Measurements from ENCODE around the gene H6PD.

The H6PD gene

DNA sequence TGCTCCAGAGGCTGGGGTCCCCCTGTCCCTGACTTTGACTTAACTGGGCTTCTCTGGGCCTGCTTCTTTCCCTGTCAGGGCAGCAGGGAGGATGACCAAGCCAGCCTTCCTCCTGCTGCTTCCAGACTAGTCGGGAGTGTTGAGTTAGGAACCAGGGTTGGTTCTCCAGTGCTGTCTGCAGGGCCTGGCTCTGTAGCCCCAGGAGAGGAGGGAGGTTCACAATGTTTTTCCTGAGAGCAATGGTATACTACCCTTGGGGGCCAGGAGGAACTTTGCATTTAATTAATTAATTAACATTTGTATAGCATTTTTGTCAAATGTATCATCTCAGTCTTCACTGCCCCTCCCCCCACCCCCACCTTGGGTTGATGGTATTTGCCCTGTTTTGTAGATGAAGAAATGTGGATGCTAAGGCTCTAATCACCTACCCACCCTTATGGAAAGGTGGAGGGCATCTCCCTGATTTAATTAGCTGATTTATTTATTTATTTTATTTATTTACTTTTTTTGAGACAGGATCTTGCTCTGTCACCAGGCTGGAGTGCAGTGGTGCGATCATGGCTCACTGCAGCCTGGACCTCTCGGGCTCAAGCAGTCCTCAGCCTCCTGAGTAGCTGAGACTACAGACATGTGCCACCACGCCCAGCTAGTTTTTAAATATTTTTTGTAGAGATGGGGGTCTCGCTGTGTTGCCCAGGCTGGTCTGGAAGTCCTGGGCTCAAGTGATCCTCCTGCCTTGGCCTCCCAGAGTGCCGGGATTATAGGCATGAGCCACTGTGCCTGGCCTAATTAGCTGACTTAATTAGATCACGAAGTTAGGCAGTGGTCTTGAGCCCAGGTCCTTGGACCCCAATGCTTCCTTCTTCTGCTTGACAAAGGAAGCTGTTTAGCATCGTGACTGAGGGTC is 6.6 kb downstream of the H6PD start:
- in situ Hi-C loops (cut with MboI; ENCODE audit: low sequenced_read_pairs) = no loop called here

DNA sequence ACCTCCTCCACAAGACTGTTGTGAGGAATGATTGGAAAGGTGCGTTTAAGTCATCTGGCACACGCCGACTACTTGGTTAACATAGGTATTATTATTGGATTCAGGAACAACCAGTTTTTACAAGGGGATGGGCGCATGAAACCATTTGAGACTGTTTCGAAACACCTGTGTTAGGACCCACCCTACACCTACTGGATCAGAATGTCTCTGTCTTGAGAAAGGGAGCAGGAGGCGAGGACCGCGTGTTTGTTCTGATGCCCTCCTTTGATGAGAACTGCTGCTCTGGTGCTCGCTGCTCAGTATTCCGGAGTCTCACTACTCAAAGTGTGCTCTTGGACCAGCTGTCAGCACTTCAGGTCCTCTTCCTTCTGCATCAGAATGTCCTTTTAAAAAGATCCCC is 7.3 kb downstream of the H6PD start:
- in situ Hi-C loops (cut with MboI; ENCODE audit: low sequenced_read_pairs) = no loop called here

DNA sequence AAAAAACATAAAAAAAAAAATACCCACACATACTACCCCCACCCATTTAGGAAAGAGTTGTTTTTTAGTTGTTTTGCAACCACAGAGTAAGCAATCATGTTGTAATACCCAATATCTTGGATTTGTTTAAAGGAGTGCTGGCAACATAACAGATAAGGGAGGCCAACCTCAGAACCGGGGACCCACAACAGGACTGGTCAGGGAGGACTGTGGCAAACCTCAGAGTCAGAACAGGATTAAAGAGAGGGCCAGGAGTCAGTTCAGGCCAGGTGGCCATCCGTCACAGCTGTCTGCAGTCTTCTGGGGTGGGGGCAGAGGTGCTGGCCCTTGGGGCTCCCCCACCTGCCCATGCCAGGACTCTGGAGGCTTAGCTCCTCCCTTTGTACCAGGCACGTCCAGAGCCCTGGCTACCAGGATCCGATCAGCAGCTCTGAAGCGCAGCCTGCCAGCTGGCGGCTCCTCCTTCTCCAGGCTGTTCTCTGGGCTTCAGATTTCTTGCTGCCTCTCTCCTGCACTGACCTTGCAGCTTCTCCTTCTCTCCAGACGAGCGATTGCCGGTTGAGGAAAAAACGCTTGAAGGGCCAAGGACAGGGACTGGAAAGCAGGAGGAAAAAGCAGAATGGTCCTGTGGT is 7.9 kb downstream of the H6PD start:
- in situ Hi-C loops (cut with MboI; ENCODE audit: low sequenced_read_pairs) = no loop called here

DNA sequence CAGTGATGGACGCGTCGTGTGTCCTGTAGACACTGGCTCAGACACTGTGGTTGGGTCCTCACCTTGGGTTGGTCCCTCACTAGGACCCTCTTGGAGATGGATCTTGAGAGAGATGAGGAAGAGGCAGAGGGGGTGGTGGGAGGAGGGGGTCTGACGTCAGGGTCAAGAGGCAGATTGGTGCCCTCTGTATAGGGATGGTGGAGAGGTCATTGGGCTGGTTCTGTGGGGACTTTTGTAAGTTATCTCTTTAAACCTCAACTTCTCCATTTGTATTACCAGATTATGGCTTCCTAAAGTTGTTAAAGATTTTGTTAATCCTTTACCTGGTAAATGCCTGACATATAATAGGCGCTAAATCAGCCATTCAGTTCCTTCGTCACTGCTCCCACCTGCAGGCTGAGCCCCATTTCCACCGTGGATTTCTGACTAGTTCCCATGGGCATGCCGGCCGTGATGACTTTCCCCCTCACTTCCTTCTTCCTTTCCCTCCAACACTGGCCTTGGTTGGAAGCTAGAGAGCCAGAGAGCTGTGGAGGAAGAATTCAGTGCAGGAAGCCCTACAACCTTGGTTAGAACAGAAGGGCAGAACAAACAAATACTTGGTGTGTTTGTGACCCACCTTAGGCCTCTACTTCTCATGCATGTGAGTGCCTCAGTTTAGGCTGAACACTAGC is 8.6 kb downstream of the H6PD start:
- in situ Hi-C loops (cut with MboI; ENCODE audit: low sequenced_read_pairs) = no loop called here

DNA sequence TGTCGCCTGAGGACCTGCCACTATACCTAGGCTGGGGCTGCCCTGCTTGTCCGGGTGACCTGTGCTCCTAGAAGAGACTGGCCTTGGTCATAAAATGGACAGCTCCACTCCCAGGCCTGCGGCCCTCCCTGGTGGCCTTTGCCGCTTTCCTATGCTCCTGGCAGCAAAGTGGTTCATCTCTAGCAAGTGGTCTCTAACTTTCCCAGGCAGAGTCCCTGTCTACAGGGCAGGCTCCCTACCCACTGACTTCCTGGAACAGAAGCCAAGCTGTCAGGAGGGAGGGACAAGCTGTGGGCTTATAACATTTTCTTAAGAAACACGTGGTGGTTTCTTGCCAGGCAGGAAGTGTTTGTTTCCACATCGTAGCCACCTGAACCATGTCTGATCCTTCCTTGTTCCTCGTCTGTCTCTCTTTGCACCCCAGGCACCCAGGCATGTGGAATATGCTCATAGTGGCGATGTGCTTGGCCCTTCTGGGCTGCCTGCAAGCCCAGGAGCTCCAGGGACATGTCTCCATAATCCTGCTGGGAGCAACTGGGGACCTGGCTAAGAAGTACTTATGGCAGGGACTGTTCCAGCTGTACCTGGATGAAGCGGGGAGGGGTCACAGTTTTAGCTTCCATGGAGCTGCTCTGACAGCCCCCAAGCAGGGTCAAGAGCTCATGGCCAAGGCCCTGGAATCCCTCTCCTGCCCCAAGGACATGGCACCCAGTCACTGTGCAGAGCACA is 10.1 kb downstream of the H6PD start:
- in situ Hi-C loops (cut with MboI; ENCODE audit: low sequenced_read_pairs) = no loop called here

DNA sequence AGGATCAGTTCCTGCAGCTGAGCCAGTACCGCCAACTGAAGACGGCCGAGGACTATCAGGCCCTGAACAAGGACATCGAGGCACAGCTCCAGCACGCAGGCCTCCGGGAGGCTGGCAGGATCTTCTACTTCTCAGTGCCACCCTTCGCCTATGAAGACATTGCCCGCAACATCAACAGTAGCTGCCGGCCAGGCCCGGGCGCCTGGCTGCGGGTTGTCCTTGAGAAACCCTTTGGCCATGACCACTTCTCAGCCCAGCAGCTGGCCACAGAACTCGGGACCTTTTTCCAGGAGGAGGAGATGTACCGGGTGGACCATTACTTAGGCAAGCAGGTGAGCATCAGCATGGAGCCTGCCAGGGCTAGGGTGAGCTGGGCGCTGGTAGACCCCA is 10.7 kb downstream of the H6PD start:
- in situ Hi-C loops (cut with MboI; ENCODE audit: low sequenced_read_pairs) = no loop called here

DNA sequence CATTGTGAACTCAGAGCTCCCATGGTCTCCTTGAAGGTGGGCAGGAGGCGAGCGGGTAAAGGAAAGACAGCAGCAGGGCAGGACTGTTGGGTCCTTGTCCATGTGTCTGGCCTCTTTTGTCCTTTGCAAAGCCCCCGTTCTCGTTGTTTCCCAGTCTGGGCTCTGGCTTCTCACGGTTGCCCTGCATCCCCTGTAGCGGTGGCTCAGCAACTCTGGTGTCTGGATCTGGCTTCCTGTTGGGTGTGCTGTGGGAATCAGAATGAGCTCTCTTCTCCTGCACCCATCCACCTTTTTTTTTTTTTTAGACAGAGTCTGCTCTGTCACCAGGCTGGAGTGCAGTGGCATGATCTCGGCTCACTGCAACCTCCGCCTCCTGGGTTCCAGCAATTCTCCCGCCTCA is 11.1 kb downstream of the H6PD start:
- in situ Hi-C loops (cut with MboI; ENCODE audit: low sequenced_read_pairs) = no loop called here

DNA sequence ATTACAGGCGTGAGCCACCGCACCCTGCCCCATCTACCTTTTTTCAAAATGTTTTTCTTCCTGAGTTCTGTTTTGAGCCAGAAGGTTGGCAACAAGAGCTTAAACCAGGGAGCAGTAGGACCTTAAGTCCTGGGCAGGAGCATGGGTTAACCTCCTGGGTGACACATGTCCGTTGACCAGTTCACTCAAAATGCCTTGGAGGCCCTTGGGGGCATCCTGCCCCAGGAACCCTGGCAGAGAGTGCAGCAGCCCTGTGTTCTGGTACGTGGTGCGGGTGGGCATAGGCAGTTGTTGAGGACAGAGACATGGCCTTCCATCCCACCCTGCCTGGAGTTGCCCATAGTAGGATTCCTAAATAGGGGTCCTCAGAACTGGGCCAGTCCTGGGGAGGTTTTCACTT is 11.6 kb downstream of the H6PD start:
- in situ Hi-C loops (cut with MboI; ENCODE audit: low sequenced_read_pairs) = no loop called here

DNA sequence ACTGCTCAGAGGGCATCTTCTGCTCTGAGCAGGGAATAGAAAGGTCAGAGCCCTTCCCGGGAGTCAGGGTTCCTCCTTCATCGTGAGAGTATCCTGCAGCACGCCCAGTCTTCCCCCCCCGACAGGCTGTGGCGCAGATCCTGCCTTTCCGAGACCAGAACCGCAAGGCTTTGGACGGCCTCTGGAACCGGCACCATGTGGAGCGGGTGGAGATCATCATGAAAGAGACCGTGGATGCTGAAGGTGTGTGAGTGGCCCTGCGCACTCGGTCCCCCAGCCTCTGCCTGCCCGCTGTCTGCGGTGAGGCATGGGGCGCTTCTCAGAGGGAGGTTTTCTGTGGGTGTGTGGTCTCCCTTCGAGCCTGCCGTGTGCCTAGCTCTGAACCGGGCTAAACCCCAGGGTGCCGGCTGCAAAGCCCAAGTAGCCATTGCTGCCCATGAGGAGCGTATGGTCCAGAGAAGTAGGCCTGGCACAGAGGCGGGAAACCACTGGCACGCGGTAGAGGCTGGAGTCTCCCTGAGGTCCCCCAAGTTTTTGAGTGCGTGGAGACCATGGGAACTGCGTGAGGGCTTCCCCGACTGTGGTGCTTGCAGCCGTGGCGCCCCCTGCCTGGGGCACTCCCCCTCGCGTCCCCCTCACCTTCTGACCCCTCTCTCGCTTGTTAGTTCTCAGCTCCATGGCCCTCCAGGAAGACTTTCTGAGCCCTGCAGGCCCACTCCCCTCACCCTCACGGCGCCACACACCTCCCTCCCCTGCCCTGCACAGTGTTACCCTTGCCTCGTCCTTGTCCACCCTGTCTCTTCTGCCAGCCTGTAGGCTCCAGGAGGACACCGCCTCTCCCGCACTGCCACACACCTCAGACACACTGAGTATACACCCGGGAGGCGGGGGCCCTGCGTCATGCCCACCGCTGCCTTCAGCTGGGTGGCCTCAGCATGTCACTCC is 12.5 kb downstream of the H6PD start:
- in situ Hi-C loops (cut with MboI; ENCODE audit: low sequenced_read_pairs) = no loop called here

DNA sequence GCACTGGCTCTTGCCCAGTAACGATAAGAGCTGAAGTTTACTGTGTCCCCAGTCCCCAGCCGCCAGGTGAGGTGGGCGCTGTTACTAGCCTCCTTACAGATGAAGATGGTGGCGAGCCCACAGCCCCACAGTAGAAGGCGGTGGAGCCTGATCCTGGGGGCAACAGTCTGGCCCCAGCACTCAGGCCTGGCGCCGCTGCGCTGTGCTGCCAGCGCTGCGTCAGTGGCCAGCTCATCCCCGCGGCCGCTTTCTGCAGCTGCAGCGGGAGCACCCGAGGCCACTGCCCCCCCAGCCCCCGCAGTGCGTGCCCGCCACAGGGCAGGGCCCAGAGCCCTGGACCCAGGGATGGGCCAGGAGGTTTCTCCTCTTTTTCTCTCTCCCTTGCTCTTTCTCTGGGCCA is 13.3 kb downstream of the H6PD start:
- in situ Hi-C loops (cut with MboI; ENCODE audit: low sequenced_read_pairs) = no loop called here

DNA sequence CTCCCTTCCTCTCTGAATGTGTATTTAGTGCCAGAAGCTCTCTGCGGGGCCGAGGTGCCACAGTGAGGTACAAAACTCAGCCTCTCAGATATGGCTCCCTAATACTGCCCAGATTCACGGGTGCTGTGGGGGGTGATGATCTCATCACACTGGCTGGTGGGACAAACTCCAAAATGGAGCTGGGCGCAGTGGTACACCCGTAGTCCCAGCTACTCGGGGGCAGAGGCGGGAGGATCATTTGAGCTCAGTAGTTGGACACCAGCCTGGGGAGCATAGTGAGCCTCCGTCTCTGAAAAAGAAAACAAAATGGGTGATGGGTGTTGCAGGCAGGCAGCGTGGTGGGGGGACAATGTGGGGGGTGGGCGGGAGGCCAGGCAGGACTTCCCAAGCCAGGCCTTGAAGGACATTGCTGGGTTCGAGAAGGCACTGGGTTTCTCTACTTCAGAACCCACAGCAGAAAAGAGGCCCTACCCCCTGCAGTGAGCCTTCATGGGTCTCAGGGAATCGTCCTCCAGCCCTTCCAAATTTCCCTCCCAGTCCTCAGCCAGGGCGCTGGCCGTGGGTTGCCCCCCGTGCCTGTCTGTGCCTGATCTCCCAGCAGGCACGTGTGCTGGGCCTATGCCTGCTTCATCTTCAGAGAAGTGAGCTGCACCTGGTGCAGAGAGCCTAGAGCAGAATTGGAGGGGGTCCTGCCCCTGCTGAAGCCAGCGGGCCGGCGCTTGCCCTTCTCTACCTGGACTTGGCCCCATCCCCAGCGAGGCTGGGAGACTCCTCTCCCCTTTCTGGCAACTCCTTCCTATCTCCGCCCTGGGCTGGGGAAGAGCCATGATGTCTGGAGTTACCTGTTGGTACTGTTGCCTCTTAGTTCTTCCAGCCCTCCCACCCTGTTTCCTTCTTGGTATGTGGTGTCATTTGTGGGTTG is 14.0 kb downstream of the H6PD start:
- in situ Hi-C loops (cut with MboI; ENCODE audit: low sequenced_read_pairs) = no loop called here

DNA sequence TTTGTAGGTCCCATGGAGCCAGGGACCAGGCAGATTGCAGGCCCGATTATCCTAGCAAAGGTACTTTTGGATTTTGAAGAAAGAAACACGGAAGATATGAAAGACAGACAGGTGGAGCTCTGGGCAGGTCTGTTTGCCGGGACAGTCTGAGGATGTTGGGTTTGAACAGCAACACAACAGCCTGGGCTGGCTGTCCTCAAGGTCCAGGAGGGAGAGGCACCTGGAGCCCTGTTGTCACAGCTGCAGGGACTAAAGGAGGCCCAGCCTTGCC is 14.6 kb downstream of the H6PD start:
- in situ Hi-C loops (cut with MboI; ENCODE audit: low sequenced_read_pairs) = no loop called here

DNA sequence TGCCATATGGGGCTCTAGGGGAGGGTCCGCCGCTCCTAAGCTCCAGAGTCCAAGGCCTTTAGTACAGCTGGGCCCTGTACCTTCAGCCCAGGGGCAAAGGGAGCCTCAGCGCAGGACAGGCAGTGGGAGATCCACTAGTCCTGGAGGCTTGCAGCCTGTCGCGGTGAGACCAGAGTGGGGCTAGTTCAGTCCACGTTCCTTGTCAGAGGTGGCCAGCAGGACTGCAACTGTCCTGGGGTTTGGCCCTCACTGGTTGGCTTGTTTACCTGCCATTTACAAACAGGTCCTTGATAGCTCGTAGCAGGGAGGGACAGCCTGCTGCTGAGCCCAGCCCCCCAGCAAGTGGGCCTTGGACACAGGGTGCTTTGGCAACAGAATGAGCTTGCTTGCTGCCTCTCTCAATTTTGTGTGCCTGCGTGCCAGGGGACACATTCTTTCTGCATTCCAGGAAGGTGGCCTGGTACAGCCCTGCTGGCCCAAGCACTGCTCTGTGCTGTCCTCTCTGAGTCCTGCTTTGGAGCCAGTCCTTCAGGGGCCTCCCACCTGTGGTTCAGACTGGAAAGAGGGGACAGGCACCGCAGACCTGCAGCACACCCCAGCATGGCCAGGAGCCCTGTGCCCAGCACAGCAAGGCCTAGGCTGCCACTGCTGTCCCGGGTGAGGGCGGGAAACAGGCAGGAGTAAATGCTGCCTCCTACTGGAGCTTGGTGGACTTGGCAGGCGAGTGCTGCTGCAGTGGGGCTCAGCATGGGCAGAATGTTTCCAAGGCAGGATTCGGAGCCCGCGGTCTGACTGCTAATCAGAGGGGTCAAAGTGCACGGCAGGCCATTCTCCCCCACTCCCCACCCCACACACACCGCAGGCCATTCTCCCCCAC is 15.2 kb downstream of the H6PD start:
- in situ Hi-C loops (cut with MboI; ENCODE audit: low sequenced_read_pairs) = no loop called here

DNA sequence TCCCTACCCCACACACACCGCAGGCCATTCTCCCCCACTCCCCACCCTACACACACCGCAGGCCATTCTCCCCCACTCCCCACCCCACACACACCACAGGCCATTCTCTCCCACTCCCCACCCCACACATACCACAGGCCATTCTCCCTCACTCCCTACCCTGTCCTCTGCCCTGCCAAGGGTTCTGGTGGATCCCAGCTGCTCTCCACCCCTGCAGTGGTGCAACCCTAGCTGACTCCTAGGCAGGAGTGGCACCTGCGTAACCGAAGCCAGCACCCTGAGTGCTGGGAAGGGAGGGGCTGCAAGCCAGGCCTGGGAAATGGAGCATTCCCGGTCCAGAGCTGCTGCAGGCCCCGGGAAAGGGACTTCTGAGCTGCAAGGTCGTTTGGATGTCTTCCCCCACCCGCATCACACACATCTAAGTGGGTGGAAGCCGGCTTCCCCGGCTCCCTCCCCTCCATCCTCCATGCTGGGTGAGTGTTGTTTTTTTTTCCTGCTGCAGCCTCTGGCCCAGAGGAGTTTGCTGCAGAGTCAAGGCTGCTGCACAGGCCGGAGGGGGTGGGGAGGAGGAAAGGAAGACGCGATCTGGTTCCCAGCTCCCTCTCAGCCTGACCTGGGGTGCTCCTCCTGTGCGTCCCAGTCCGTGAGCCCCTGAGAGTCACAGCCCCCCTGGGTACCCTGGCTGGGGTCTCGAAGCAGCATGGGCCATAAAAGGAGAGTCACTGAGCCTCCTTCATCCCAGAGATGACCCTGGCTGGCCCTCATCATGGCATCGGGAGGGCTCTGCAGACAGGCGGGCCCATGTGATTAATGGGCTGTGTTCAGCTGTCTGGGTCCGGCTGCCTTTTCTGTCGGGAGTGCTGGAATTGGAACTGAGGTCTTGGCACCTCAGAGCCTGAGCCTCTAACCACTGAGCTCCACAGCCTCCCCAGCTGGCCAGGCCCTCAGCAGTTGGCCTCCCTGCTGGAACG is 16.1 kb downstream of the H6PD start:
- in situ Hi-C loops (cut with MboI; ENCODE audit: low sequenced_read_pairs) = no loop called here

DNA sequence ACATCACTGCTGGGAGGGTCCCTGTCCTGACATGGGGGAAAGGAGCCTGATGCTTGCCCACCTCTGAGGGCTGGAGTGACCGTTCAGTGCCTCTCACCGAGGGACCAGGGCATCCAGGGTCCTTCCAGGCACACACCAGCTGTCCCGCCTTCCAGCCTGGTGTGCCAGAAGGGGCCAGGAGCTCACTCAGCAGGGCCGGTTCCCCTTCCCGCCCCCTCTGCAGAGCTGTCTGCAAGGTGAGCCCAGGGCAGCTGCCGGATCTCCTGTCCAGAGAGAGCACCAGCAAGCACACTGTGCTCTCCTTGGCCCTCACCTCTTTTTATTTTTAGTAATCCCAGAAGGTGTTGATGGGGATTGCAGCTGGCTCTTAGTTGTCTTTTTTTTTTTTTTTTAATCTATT is 16.9 kb downstream of the H6PD start:
- in situ Hi-C loops (cut with MboI; ENCODE audit: low sequenced_read_pairs) = no loop called here

DNA sequence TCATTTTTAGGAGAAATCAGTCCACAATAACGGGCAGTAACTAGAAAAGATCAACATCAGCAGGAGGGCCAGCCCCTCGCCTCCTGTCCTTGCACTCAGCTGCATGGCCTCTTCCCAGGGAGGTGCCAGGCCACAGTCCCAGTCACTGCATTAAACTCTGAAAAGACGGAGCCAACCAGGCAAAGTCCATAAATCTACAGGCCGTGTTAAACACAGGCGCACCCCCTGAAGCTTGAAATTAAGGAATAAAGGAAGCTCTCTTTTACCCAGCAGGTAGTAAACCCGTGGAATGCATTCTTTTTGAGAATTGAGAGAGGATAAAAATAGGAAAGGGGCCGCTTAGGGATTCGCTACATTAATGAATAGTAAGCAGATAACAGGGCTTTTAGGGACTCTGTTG is 18.4 kb downstream of the H6PD start:
- in situ Hi-C loops (cut with MboI; ENCODE audit: low sequenced_read_pairs) = no loop called here

DNA sequence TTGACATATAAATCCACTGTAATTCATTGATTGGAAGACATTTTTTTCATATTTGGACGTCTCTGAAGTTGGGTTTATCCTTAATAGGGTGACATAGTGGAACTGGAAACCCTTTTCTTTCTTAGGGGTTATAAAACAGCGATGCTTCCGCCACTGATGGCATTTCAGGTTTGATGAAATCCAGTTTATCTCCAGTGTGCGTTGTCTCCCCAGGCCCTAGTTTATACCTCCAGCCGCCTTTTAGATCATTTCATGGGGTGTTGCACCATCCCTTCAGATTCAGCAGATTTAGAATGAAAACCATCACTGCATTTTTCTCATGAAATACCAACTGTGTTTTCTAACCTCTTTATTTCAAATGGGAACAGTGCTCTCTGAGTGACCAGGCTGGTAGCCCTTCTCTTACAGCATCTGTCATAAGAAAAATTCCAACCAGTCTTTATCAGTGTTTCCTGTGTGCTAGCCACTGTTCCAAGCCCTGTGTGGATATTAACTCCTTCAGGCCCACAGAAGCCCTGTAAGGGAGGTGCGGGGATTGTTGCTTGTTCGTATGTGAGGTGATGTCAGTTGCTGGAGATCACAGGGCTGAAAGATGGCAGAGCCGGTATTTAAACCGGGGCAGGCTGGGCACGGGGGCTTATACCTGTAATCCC is 19.0 kb downstream of the H6PD start:
- in situ Hi-C loops (cut with MboI; ENCODE audit: low sequenced_read_pairs) = no loop called here
